ENCODE results near the gene CCZ1B. TPM values are rescaled to one million over a fixed set of nuclear protein-coding genes. Genes with fewer than 3 reads are reported as not detected.
"Not testable (repeated sequence)": the region's sequence is repeated elsewhere in the genome, so short reads cannot be mapped to it uniquely, and the experiment has no call there.

The CCZ1B gene
- total RNA-seq, 1 donor from 2014 or later: 71.5 TPM

DNA sequence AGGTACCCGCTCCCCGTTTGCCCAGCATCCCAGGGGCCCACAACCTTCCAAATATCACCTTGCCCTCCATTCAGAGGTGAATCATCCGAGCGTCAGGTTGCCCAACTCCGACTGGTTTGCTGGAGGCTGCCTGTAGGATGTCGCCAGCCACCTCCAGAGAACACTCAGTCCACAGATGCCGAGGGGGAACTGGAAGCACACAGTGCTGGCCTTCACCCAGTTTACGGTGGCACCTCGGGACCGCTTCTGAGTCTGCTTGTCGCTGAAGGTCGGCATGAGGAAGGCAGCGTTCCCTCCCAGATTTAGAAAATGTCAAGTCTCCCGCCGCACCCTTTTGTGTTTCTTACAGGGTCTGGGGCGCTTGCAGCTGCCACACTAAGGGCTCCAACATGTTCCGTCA is 27.6 kb upstream of the CCZ1B start:
- H3K27me3 Mint-ChIP-seq; H3K4me1 Mint-ChIP-seq (ENCODE audit: low read depth); H3K9me3 Mint-ChIP-seq (ENCODE audit: low read depth); DNase-seq (ENCODE audit: low spot score, unreplicated experiment); H3K36me3 Mint-ChIP-seq (ENCODE audit: insufficient read depth); H3K27ac Mint-ChIP-seq: not testable (repeated sequence)
- H3K4me3 Mint-ChIP-seq (ENCODE audit: low read depth): peak overlapping the region; percentile 26

DNA sequence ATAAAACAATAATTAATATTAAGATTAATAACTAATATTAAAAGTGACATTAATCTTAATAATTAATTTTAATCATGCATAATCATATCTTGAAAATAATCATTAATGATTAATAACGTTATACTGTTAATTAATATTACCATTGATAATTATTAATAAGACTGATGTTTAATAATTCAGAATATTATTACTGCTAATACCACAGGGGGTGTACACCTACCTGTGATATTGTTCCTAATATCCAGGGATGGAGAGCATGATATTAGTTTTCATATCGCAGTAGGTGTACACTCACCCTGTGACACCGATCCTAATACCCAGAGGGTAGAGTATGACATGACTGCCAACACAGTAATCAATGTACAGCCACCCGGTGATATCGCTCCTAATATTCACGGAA is 23.1 kb upstream of the CCZ1B start:
- not testable (repeated sequence) for H3K27ac Mint-ChIP-seq; H3K4me3 Mint-ChIP-seq (ENCODE audit: low read depth); H3K9me3 Mint-ChIP-seq (ENCODE audit: low read depth); H3K36me3 Mint-ChIP-seq (ENCODE audit: insufficient read depth); DNase-seq (ENCODE audit: low spot score, unreplicated experiment); H3K27me3 Mint-ChIP-seq; H3K4me1 Mint-ChIP-seq (ENCODE audit: low read depth)

DNA sequence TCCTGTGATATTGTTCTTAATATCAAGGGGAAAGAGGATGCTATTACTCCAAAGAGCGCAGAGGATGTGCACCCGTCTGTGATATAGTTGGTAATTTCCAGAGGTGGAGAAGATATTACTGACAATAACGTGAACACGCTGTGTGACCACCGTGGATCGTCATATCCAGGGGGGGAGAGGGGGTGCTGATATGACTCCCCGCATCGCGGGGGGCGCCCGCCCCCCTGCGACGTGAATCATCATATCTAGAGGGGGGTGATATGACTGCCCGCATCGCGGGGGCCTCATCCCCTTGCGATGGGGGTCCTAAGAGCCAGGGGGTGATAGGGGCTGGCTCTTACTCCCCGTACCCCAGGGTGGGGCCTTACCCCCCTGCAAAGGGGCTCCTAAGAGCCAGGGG is 21.7 kb upstream of the CCZ1B start:
- not testable (repeated sequence) for H3K27me3 Mint-ChIP-seq; H3K4me1 Mint-ChIP-seq (ENCODE audit: low read depth); DNase-seq (ENCODE audit: low spot score, unreplicated experiment); H3K4me3 Mint-ChIP-seq (ENCODE audit: low read depth); H3K9me3 Mint-ChIP-seq (ENCODE audit: low read depth); H3K36me3 Mint-ChIP-seq (ENCODE audit: insufficient read depth); H3K27ac Mint-ChIP-seq

DNA sequence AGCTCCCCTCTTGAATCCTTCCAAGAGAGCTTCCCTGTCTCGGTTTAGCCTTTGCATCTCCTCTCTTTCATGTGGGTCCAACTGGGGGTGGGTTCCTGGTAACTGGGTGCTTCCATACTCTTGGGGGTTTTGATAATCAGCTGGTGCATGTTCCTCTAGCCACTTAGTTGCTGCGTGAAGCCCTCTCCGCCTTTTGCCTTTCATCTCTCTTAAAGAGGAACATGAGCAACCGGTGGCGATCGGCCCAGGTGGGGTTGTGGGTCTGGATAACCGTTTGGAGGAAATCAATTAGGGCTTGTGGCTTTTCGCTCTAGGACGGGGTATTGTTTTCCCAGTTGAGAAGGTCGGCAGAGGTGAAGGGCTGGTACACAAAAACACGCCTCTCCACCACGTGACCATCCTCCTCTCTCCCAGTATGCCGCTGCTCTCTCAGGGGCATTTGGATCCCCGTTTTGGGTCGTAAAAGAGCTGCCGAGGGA is 19.9 kb upstream of the CCZ1B start:
- peaks cover 12% of the 10 kb centered on the region for H3K4me1 Mint-ChIP-seq (ENCODE audit: low read depth)
- H3K27ac Mint-ChIP-seq; H3K27me3 Mint-ChIP-seq; H3K36me3 Mint-ChIP-seq (ENCODE audit: insufficient read depth); H3K4me3 Mint-ChIP-seq (ENCODE audit: low read depth); DNase-seq (ENCODE audit: low spot score, unreplicated experiment); H3K9me3 Mint-ChIP-seq (ENCODE audit: low read depth): not testable (repeated sequence)

DNA sequence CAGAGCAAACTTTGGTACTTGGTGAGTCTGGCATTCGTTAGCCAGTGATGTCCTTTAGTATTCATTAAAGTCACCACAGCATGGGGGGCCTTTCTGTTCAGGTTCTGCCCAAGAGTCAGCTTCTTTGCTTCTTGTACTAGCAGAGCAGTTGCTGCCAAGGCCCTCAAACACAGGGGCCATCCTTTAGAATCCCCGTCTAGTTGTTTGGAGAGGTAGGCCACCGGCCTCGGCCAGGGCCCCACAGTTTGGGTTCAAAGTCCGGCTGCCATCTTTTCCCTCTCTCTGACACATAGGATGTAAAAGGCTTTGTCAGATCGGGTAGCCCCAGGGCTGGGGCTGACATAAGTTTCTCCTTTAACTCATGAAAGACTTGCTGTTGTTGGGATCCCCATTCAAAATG is 17.6 kb upstream of the CCZ1B start:
- not testable (repeated sequence) for H3K27ac Mint-ChIP-seq; H3K4me3 Mint-ChIP-seq (ENCODE audit: low read depth); DNase-seq (ENCODE audit: low spot score, unreplicated experiment); H3K36me3 Mint-ChIP-seq (ENCODE audit: insufficient read depth); H3K27me3 Mint-ChIP-seq; H3K9me3 Mint-ChIP-seq (ENCODE audit: low read depth)
- peaks cover 12% of the 10 kb centered on the region for H3K4me1 Mint-ChIP-seq (ENCODE audit: low read depth)

DNA sequence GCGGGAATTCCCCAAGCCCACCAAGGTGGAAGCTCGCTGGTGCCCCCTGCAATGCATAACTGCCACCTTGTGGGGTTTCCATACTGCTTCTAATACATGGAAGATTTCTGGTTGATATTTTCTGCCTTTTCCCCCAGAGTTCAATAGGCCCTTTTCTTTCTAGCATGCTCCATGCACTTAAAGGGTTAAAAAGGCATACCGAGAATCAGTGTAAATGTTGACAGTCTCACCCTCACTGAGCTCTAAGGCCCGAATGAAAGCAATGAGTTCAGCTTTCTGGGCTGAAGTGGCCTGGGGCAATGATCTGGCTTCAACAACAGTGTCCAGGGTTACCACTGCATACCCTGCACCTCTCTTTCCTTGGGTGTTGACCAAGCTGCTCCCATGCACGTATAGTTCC is 17.0 kb upstream of the CCZ1B start:
- H3K27ac Mint-ChIP-seq; DNase-seq (ENCODE audit: low spot score, unreplicated experiment); H3K36me3 Mint-ChIP-seq (ENCODE audit: insufficient read depth); H3K9me3 Mint-ChIP-seq (ENCODE audit: low read depth); H3K4me3 Mint-ChIP-seq (ENCODE audit: low read depth); H3K27me3 Mint-ChIP-seq: not testable (repeated sequence)
- peaks cover 12% of the 10 kb centered on the region for H3K4me1 Mint-ChIP-seq (ENCODE audit: low read depth)

DNA sequence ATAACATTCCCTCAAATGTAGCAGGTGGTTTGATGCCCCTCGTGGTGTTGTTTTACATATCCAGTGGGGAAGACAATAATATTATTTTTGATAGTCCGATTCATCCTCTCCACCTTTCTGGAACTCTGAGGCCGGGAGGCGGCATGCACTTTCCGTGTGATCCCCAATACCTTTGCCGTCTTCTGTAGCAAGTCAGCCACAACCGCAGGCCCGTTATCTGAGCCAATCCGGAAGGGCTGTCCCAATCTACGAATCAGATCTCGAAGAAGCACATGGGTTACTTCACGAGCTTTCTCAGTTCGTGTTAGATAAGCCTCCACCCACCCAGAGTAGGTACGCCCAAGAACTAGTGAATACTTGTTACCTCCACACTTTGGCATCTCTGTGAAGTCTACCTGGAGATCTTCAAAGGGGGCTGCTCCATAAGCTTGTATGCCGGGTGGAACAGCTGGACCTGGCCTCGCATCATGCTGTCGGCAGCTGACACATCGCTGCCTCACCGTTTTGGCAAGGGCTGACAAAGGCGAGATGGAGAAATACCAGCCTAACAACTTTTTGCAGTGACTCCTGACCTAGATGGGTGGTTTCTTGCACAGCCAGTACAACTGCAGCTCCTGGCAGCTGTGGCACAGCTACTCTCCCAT is 16.3 kb upstream of the CCZ1B start:
- not testable (repeated sequence) for DNase-seq (ENCODE audit: low spot score, unreplicated experiment); H3K27me3 Mint-ChIP-seq; H3K36me3 Mint-ChIP-seq (ENCODE audit: insufficient read depth); H3K4me3 Mint-ChIP-seq (ENCODE audit: low read depth); H3K27ac Mint-ChIP-seq; H3K9me3 Mint-ChIP-seq (ENCODE audit: low read depth)
- peaks cover 13% of the 10 kb centered on the region for H3K4me1 Mint-ChIP-seq (ENCODE audit: low read depth)

DNA sequence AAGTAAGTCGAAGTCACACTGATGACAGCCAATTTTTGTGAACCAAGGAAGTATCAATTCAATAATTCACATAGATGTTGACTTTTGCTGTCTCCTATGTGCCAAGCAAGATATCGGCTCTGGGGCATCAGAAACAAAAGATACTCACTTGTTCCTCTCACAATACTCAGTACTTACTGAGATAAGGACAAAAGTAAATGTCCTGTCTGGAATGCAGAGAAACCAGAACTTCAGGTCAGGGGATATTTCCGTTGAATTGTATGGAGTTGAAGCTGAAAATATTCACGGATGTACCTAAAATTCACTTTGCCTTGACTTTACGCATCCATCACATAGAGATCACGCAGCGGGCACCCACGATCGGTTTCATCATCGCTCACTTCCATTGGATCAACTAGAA is 11.0 kb upstream of the CCZ1B start:
- H3K9me3 Mint-ChIP-seq (ENCODE audit: low read depth); H3K27ac Mint-ChIP-seq; H3K4me1 Mint-ChIP-seq (ENCODE audit: low read depth); H3K36me3 Mint-ChIP-seq (ENCODE audit: insufficient read depth); H3K27me3 Mint-ChIP-seq; H3K4me3 Mint-ChIP-seq (ENCODE audit: low read depth); DNase-seq (ENCODE audit: low spot score, unreplicated experiment): not testable (repeated sequence)

DNA sequence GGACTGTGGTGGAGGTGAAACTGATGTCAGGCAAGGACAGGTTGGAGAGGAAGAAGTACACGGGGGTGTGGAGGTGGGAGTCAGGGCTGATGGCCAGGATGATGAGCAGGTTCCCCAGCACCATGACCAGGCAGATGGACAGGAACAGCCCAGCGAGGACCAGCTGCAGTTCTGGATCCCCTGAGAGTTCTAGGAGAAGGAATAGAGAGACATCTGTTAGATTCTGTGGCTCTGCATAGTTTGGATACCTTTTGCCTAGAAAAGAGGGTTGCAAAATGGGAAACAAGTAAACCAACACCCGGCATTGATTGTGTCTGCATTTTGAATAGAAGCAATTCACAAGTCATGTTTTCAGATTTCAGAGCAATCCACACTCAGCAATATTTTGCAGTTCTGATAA is 9.4 kb upstream of the CCZ1B start:
- not testable (repeated sequence) for H3K4me3 Mint-ChIP-seq (ENCODE audit: low read depth); H3K36me3 Mint-ChIP-seq (ENCODE audit: insufficient read depth); DNase-seq (ENCODE audit: low spot score, unreplicated experiment); H3K9me3 Mint-ChIP-seq (ENCODE audit: low read depth); H3K4me1 Mint-ChIP-seq (ENCODE audit: low read depth); H3K27ac Mint-ChIP-seq
- H3K27me3 Mint-ChIP-seq: peaks cover 10% of the 10 kb centered on the region

DNA sequence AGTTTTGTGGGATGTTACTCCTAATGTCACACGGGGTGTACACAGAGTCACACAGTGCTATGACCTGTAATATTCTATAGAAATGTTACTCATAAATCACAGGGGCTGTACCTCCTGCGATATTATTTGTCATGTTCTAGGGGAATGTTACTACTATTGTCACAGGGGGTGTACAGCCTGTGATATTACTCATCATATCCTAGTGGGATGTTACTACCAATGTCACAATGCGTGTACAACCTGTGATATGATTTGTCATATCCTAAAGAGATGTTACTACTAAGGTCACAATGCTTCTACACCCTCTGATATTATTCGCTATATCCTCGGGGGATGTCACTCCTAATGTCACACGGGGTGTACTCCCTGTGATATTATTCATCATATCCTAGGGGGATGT is 7.6 kb upstream of the CCZ1B start:
- Mint-ChIP-seq H3K9me3 (ENCODE audit: low read depth) (peaks cover 5% of the 10 kb centered on the region), H3K27me3 (peaks cover 13% of the 10 kb centered on the region), H3K27ac (no peak overlapping the region), H3K4me1 (ENCODE audit: low read depth) (peaks cover 5% of the 10 kb centered on the region), H3K36me3 (ENCODE audit: insufficient read depth) (peaks cover 2% of the 10 kb centered on the region), H3K4me3 (ENCODE audit: low read depth) (no peak overlapping the region)
- TF ChIP-seq, protein P1, sequence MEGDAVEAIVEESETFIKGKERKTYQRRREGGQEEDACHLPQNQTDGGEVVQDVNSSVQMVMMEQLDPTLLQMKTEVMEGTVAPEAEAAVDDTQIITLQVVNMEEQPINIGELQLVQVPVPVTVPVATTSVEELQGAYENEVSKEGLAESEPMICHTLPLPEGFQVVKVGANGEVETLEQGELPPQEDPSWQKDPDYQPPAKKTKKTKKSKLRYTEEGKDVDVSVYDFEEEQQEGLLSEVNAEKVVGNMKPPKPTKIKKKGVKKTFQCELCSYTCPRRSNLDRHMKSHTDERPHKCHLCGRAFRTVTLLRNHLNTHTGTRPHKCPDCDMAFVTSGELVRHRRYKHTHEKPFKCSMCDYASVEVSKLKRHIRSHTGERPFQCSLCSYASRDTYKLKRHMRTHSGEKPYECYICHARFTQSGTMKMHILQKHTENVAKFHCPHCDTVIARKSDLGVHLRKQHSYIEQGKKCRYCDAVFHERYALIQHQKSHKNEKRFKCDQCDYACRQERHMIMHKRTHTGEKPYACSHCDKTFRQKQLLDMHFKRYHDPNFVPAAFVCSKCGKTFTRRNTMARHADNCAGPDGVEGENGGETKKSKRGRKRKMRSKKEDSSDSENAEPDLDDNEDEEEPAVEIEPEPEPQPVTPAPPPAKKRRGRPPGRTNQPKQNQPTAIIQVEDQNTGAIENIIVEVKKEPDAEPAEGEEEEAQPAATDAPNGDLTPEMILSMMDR (IDR thresholded peaks at IDR 0.05; ENCODE audit: unreplicated experiment): no peak
- DNase-seq (ENCODE audit: low spot score, unreplicated experiment): no peak
